HuH-7.5 (cell line): ENCODE results near the gene MYL6.

Source experiments
- DNase-seq: peaks from one replicate; pipeline ENCODE4 v3.0.0; 2011; ENCODE audit warnings: low spot score

The MYL6 gene

DNA sequence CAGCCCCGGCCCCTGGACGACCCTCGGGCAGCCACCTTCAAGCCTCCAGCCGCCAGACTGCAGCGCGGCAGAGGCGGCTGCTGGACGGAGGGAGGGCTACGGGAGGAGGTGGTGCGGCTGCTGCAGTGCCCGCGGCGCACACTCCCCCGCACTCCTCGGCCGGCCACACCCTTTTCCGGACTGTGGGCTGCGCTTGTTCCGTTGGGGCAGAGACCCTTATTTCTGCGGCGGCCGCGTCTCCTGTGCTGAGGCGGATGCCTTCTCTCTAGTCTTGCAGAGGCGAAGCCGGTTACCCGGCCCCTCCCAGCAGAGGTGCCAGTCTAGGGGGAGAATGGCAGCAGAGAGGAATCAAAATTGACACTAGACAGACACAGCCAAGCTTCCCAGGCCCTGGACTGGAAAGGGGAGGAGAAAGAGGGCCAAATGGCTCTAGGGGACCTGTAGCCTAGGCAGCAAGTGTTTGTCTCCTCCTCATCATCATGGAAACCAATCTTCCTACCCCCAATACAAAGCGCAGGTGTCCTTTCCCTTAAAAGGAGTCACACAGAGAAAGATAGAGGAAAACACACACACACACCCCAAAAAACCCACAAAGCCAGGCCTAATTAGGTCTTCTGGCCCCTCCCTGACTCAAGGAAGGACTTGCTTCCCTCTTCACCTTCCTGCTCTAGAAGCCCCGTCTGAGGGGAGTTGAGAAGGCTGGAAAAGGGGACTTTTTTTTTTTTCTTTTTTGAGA lies 28.8 kb upstream of the MYL6 start:
- no peak for DNase-seq

DNA sequence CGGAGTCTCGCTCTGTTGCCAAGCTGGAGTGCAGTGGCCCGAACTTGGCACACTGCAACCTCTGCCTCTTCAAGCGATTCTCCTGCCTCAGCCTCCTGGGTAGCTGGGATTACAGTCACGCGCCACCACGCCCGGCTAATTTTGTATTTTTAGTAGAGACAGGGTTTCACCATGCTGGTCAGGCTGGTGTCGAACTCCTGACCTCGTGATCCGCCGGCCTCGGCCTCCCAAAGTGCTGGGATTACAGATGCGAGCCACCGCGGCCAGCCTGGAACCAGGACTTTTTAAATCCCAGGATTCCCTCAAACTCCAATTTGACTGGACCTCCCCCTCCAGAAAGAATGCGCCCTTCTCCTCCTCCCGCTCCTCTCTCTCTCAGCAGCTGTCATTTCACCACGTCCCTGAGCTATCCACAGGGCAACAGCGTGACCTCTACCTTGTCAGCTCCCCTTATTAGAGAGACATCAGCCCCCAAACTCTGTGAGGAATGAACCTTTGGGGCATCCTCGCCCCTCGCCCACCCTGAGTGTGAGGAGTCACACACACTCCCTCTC lies 28.1 kb upstream of the MYL6 start:
- no peak for DNase-seq

DNA sequence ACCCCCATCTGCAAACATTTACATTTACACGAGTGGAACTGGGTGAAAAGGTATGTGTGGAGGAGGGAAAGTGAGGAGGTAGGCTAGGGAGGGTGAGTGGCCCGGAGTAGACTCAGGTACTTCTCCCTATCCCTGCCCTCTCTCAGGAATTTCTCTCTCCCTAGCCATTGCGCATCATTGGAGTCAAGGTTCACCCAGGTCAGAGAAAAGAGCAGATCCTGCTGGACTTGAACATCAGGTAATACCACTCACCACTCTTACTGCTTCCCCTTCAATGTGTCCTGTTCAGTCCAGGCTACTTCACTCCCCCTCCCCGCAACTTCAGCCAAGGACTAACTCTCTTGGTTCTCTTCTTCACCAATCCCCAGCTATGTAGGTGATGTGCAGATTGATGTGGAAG lies 27.3 kb upstream of the MYL6 start:
- DNase-seq, result no peak

DNA sequence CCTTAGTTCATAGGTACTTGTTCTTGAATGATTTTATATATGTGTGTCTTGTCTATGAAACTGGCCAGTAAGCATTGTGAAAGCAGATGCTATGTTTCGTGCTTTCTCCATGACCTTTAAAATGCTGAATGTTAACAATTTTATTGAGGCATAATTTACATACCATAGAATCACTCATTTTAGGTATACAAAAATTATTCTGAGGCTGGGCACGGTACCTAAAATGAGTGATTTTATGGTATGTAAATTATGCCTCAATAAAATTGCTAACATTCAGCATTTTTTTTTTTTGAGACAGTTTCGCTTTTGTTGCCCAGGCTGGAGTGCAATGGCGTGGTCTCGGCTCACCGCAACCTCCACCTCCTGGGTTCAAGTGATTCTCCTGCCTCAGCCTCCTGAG lies 23.3 kb upstream of the MYL6 start:
- DNase-seq, result no peak

DNA sequence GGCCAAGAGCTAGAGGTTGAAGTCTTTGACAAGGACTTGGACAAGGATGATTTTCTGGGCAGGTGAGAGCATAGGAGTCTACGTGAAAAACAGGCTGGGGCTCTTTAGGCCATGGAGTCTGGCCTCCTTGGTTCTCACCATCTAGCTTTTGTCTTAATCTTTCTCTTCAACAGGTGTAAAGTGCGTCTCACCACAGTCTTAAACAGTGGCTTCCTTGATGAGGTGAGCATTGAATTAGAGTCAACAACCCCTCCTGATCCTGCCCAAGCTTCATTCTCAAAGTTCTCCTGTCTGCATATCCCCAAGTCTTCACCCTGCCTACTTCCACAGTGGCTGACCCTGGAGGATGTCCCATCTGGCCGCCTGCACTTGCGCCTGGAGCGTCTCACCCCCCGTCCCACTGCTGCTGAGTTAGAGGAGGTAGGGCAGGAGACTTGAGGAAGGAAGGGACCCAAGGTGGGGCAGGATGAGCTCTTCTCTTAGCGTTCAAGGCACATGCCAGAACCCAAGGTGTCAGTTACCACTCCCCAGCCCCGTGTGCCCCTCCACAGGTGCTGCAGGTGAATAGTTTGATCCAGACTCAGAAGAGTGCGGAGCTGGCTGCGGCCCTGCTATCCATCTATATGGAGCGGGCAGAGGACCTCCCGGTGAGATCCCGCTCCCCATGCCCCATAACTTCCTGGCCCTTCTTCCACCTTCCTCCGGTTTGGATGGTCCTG lies 20.1 kb upstream of the MYL6 start:
- no peak for DNase-seq

DNA sequence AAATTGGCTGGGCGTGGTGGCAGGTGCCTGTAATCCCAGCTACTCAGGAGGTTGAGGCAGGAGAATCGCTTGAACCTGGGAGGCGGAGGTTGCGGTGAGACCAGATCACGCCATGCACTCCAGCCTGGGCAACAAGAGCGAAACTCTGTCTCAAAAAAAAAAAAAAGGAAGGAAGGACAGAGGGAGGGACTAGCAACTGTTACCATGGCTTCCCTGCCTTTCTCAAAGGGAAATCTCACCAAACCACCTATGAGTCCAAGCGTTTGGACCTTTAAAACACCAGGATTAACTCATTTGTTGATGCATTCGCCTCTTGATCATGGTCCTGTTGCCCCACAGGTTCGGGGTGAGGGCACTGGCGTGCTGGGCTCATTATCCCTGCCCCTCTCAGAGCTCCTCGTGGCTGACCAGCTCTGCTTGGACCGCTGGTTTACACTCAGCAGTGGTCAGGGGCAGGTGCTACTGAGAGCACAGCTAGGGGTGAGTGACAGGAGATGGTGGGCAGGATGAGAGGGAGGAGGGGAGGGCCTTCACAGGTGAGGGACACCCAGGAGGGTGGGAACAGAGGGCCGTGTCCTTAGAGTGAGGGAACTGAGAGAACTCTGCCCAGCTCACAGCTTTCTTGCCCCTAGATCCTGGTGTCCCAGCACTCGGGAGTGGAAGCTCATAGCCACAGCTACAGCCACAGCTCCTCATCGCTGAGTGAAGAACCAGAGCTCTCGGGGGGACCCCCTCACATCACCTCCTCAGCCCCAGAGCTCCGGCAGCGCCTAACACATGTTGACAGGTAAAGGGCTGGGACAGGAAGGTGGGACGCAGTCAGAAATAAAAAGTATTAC lies 16.0 kb upstream of the MYL6 start:
- no peak for DNase-seq

DNA sequence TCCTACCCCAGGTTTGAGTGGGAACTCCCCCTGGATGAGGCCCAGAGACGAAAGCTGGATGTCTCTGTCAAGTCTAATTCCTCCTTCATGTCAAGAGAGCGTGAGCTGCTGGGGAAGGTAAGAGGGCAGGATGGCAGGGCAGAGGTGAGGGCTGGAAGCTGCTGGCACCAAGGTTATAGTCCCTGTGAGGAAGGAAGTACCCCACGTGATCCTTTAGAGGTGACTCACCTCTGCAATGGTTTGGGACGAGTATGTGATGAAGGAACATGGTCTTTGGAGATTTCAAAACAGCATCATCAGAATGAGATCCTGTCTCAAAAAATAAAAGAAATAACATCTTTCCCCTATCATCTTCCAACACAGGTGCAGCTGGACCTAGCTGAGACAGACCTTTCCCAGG lies 14.9 kb upstream of the MYL6 start:
- no peak for DNase-seq

DNA sequence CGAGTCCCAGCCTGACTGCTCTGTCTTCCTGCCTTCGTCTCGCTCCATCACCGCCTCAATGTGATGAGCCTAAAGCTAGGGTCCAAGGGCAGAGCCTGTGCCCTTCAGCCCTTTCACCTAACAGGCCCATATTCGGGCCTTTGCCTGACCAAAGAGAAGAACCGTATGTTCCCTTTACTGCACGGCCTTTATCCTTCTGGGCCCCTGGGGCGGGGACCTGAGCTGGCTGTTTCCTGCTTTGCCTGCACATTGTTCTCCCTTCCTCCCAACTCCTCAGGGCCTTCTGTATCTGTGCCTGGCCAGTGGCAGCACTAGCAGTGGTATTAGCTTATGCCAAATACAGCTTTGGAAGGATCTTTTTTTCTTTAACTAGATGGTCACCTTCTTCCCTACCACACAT lies 14.3 kb upstream of the MYL6 start:
- no peak for DNase-seq

DNA sequence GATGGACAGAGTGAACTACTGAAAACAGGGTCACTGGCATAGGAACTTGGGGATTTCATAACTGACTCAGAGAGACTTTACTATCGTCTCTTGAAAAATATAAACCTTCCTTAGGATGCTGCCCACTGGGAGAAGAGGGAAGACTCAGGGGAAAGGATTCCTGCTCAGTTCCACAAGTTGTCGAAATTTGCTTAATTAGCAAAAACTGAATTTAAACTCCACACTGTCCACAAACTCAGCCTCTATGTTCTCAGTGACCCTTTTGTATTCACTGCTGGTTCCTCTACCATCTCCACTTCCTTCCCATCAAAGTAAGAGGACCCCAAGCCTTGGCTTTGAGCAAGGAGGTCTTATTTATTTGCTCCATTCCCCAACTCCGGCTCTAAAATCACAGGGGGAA lies 12.9 kb upstream of the MYL6 start:
- DNase-seq, result no peak

DNA sequence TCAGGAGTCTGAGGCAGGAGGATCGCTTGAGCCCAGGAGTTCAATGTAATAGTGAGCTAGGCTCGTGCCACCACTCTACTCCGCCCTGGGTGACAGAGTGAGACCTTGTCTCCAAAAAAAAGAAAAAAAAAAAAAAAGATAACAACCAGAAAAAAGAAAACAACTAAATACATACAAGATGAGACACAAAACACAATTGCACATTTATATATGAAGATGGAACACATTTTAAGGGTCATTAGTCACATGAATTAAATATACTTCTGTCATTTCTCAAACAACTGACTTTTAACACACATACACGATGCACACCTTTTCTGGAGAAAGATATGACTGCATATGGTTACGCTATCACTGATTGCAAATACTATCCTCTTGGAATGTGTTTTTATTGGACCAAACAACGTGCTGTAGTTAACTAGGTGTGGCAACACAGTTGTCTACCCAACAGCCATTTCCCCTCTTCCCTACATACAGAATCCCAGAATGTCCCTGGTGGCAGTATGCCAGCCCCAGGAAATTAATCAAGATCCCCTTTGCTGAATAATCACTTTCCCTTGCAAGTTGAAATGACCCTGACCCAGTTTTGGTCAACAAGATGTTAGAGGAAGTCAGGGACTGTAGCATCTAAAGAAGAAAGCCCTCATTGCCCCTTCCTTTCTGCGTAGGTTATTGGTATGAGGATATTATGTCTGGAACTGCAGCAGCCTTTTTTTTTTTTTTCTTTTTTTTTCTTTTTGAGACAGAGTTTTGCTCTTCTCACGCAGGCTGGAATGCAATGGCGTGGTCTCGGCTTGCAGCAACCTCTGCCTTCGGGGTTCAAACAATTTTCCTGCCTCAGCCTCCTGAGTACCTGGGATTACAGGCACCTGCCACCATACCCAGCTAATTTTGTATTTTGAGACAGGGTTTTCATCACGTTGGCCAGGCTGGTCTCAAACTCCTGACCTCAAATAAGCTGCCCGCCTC lies 11.4 kb upstream of the MYL6 start:
- DNase-seq, result no peak

DNA sequence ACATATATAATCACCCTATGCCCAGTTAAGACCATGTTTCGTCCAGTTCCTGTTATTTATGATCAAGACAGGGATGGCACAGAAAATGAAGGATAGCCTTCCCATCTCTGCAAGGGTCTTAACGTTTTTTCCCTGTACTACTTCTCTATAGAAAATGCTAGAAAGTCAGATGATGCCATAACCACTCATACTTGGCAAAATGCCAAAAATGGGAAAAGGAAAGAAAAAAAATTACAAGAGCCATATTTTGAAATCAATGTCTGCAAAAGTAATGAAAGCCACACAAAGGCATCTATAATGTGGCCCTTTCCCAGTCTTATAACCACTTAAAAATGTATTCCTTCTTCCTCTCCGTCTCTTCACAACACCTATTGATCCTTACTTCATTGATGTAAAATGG lies 7.6 kb upstream of the MYL6 start:
- no peak for DNase-seq

DNA sequence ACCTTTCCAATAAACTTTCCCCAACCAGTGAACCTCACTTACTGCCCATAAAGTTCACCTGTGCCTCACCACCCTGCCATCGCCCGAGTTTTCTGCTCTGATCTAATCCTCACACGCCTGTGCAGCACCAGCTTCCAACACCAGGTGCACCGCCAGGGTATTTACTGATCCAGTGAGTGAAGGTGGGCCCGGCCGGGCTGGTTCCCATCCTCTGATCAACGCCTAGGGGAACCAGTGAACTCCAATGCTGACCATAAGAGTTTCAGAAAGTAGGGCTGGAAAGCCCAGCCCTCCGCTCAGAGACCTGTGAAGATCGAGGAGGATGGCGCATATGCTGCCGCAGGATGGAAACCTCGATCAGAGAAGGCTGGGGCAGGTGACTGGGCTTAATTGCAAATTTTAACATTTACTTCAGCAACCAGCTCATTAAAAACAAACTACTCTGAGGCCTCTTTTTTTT lies 6.5 kb upstream of the MYL6 start:
- peak; percentile 71 for DNase-seq

DNA sequence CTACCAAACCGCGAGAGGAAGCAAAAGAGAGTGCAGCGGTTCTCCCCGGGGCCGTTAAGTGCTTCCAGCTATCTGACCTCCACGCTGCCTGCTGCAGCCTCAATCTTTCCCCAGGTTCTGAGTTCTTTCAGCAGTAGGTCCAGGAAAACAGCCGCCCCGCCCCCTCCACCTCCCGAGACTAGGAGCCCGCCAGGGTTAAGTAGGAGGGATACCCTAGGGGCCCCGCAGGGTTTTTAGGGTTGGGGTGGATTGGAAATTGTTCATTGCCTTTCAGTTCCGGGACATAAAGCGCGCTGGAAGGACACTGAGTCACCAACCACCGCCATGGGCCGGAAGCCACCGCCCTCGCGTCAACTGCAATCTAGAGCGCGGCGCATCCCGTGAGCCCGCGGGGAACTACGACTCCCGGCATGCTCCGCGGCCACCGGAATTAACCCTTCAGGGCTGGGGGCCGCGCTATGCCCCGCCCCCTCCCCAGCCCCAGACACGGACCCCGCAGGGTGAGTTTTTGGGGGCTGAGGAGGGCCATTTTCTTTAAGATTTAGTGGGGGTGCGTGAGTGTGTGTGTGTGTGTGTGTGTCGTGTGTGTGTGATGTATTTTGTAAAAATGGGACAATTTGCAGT lies 5.9 kb upstream of the MYL6 start, which contains the start of gene MYL6B:
Gene MYL6B, plus strand, starts transcription at position 456 of the 624 bp plus-strand sequence. CDS start 1,332 bp downstream, outside the sequence.
- peak; percentile 89 for DNase-seq

DNA sequence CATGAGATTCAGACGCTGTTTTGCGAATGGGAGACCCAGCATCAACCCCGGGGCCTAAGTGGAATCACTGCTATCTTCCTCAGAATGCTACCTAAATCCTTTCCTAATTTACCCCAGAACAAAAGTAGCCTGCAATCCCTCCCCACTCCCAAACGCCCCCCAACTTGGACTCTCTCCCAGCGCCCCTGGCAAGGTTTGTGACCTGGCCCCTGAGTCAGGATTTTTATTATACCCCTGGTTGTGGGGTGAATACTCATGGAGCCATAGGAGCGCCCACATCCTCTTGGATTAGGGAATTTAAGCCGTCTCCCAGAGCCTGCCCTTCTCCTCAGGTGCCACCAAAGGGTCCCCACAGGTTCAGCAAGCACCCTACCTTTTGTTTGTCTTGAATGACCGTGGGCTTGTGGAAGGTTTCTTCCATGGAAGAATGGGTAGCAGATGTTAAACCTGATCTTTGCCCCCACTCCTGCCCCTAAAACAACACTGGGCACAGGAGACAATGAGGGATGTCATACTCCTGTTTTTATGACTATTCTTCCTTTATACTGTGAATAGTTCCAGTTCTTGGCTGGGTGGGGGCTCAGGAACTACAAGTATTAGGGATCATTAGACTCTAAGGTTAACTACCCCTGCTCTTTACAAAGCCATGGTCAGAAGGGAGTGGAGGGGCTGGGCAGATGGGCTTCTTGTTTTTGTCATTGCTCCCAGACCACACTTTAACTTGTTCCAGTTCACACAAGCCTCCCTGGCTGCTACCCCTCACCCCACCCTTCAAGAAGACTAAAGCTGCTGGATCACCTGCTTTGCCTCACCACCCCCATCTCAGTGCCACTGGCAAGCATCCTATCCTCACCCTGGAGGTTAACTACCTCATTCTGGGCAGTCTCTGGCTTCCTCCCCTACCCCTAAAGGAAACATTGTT lies 5.1 kb upstream of the MYL6 start:
- no peak for DNase-seq

DNA sequence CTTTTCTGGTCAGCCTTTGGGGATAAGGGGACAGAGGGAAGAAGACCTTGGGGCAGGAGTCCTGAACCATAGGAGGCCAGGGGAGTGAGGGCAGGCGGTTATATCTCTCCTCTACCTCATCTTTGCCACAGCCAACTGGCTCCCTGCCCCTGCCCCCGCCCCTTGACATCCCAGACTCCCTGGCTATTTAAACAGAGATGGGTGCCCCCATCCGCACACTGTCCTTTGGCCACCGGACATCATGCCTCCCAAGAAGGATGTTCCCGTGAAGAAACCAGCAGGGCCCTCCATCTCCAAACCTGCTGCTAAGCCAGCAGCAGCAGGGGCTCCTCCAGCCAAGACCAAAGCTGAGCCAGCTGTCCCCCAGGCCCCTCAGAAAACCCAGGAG lies 4.5 kb upstream of the MYL6 start:
- no peak for DNase-seq

DNA sequence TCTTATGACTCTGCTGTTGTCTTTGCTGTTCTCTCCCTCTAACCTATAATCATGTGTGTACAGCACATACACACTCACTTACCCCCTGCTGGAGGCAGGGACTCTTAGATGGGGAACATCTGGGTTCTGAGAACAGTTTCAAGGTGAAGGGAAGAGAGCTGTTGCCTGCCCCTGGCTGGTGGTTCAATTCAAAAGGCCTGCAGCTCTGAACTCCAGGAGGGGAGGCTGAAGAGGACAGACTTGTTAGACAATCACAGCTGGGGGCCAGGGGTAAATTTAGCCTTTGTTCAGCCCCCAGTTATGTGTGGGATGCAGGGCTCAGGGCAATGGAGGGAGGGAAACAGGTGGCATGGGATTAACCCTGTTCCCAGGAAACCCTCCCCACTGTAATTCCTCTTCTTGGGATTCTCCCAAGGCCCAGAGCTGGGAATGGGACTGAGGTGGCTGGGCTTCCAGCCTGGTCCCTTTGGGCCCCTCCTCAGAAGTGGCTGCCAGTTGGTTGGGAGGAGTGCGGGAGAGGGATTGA lies 3.9 kb upstream of the MYL6 start:
- DNase-seq, result no peak

DNA sequence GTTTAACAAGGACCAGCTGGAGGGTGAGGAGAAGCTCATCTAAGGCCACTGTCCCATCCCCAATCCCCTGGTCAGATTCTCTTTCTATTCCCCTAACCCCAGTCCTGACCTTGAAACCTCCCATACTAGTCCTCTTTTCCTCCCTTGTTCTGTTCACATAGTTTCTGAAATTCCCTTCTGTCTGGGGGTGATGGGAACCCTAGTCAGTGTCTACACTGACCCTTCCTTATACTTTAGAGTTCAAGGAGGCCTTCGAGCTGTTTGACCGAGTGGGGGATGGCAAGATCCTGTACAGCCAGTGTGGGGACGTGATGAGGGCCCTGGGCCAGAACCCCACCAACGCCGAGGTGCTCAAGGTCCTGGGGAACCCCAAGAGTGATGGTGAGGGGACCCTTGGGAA lies 3.3 kb upstream of the MYL6 start:
- DNase-seq, result no peak

DNA sequence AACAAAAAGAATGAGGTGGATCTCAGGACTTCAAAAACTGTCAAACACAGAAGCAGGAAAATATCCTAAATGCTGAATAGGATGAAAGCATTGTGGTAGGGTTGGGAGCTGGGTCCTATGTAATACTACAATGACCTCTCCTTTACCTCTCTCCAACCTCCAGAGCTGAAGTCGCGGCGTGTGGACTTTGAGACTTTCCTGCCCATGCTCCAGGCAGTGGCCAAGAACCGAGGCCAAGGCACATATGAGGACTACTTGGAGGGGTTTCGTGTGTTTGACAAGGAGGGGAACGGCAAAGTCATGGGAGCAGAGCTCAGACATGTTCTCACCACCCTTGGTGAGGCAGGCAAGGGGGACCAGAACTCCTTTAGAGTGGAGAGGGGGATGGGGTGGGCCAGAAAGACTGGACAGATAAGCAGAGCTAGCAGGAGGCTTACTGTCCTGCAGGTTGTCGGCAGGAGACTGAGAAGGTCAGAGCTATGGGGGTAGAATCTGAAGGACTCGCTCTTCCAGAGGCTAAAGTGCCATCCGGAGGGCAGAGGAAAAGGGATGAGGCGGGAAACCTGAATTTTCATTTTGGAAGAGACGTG lies 2.8 kb upstream of the MYL6 start:
- DNase-seq, result no peak
